A549 (cell line): ENCODE data around the gene OPCML. TPM values are rescaled to one million over a fixed set of nuclear protein-coding genes. Genes with fewer than 3 reads are reported as not detected.

ENCODE experiments used
- ATAC-seq, 2 experiments: fragments of 200-7000 bp in 1 of 2; fragments of >200 bp in 1 of 2; cut with Nextera tagmentation in 1 of 2; cut with Tn5 transposase in 1 of 2; 3 replicates each; pipeline versions ENCODE4 v1.8.0 to v1.9.1; 2018 to 2020; ENCODE audit warnings: mild to moderate bottlenecking in 1 of 2, moderate library complexity in 1 of 2
- CTCF ChIA-PET: fragments of 300-600 bp; sonication (Branson Sonifier 250); formaldehyde crosslinking; extraction: SDS; loops from one replicate; lab custom pipeline; 2021; ENCODE audit warnings: antibody characterized with exemption, inconsistent platforms; lab: Yijun Ruan, JAX
- POLR2A ChIA-PET: fragments of 350-600 bp; formaldehyde crosslinking; extraction: SDS; loops from one replicate; lab custom pipeline; 2021; ENCODE audit warnings: antibody characterized with exemption, inconsistent platforms; lab: Yijun Ruan, JAX
- DNase-seq, 2 experiments: peaks; one replicate each; pipeline versions ENCODE4 v3.0.0 to v3.0.0-alpha.2; 2011 to 2016; ENCODE audit warnings: low read depth in 1 of 2, low spot score in 1 of 2
- FAIRE-seq: peaks from 2 replicates; lab custom pipeline; 2011; peaks lifted over from hg19 to GRCh38; lab: Jason Lieb, UNC
- H3K27ac ChIP-seq, 2 experiments: fragments of >200 bp; sonication (Bioruptor Twin); formaldehyde crosslinking; 3 replicates each; pipeline ENCODE4 v1.5.1; 2016 to 2017
- H3K4me1 ChIP-seq: fragments of >200 bp; sonication (Bioruptor Twin); formaldehyde crosslinking; 3 replicates; pipeline ENCODE4 v1.6.1; 2016
- H3K4me2 ChIP-seq: fragments of >200 bp; sonication (Bioruptor Twin); formaldehyde crosslinking; 3 replicates; pipeline ENCODE4 v1.6.1; 2016
- H3K4me3 ChIP-seq: fragments of >200 bp; sonication (Bioruptor Twin); formaldehyde crosslinking; 3 replicates; pipeline ENCODE4 v1.5.1; 2016
- H3K9me3 ChIP-seq: fragments of >200 bp; sonication (Bioruptor Twin); formaldehyde crosslinking; 3 replicates; pipeline ENCODE4 v1.6.1; 2016
- CBX2 ChIP-seq: fragments of 200-600 bp; sonication (generic); IDR thresholded peaks from 2 replicates; pipeline ENCODE4 v1.6.1; 2016; ENCODE audit warnings: low read depth, mild to moderate bottlenecking, borderline replicate concordance
- CBX8 ChIP-seq: fragments of 200-600 bp; sonication (generic); IDR thresholded peaks from 2 replicates; pipeline ENCODE4 v1.6.1; 2016
- CEBPB ChIP-seq, 2 experiments: fragments of >200 bp in 1 of 2; sonication (Bioruptor Twin) in 1 of 2; formaldehyde crosslinking in 1 of 2; IDR thresholded peaks; 2 replicates each; pipeline ENCODE4 v1.6.1; 2012 to 2016
- CHD4 ChIP-seq: fragments of 200-600 bp; sonication (generic); IDR thresholded peaks from 2 replicates; pipeline ENCODE4 v1.6.1; 2016; ENCODE audit warnings: antibody characterized with exemption, mild to moderate bottlenecking, borderline replicate concordance
- ESRRA ChIP-seq: fragments of 150-350 bp; IDR thresholded peaks from 2 replicates; pipeline ENCODE4 v1.6.1; 2014; ENCODE audit warnings: mild to moderate bottlenecking, low read length, borderline replicate concordance
- GATA3 ChIP-seq: IDR thresholded peaks from 2 replicates; pipeline ENCODE4 v1.6.1; 2012; ENCODE audit warnings: borderline replicate concordance
- HDAC2 ChIP-seq: fragments of 200-600 bp; sonication (generic); IDR thresholded peaks from 2 replicates; pipeline ENCODE4 v1.6.1; 2016
- HES2 ChIP-seq: fragments of >200 bp; sonication (Bioruptor Twin); formaldehyde crosslinking; IDR thresholded peaks from 2 replicates; pipeline ENCODE4 v1.6.1; 2016
- HMGXB4 ChIP-seq: fragments of 250-450 bp; sonication (Bioruptor Pico); IDR thresholded peaks from 2 replicates; pipeline ENCODE4 v1.5.0; 2021; ENCODE audit warnings: mild to moderate bottlenecking, moderate library complexity, borderline replicate concordance
- HOXB13 ChIP-seq: fragments of 250-450 bp; sonication (Bioruptor Pico); IDR thresholded peaks from 2 replicates; pipeline ENCODE4 v1.5.0; 2020; ENCODE audit warnings: low read depth, mild to moderate bottlenecking, moderate library complexity
- KDM1A ChIP-seq: fragments of 200-600 bp; sonication (generic); IDR thresholded peaks from 2 replicates; pipeline ENCODE4 v1.6.1; 2016; ENCODE audit warnings: low read depth, mild to moderate bottlenecking
- MAFK ChIP-seq: fragments of 450-650 bp; IDR thresholded peaks from 2 replicates; pipeline ENCODE4 v1.6.1; 2014; ENCODE audit not compliant: partially characterized antibody
- PBX3 ChIP-seq: IDR thresholded peaks from 2 replicates; pipeline ENCODE4 v1.6.1; 2012
- POLR2A ChIP-seq: IDR thresholded peaks from 2 replicates; pipeline ENCODE4 v1.6.1; 2012; ENCODE audit warnings: mild to moderate bottlenecking, low read length
- RAD21 ChIP-seq, 2 experiments: fragments of >200 bp in 1 of 2; sonication (Bioruptor Twin) in 1 of 2; formaldehyde crosslinking in 1 of 2; IDR thresholded peaks in 1 of 2; conservative IDR thresholded peaks in 1 of 2; 2 replicates in 1 of 2; 3 replicates in 1 of 2; pipeline ENCODE4 v1.6.1; 2012 to 2018; ENCODE audit warnings: inconsistent platforms in 1 of 2
- RARB ChIP-seq: fragments of 250-450 bp; sonication (Bioruptor Pico); IDR thresholded peaks from 2 replicates; pipeline ENCODE4 v1.8.0; 2021; ENCODE audit warnings: mild to moderate bottlenecking, moderate library complexity
- RNF2 ChIP-seq: fragments of 200-600 bp; sonication (generic); IDR thresholded peaks from 2 replicates; pipeline ENCODE4 v1.6.1; 2016; ENCODE audit warnings: low read depth, mild to moderate bottlenecking, antibody characterized with exemption, moderate library complexity, borderline replicate concordance
- SMC3 ChIP-seq: fragments of >200 bp; sonication (Bioruptor Twin); formaldehyde crosslinking; IDR thresholded peaks from 3 replicates; pipeline ENCODE4 v1.6.1; 2018; ENCODE audit warnings: inconsistent platforms
- TFCP2L1 ChIP-seq: fragments of 250-450 bp; sonication (Bioruptor Pico); IDR thresholded peaks from 2 replicates; pipeline ENCODE4 v1.5.0; 2021; ENCODE audit warnings: mild to moderate bottlenecking
- ZFP36 ChIP-seq: fragments of 450-650 bp; IDR thresholded peaks from 2 replicates; pipeline ENCODE4 v1.6.1; 2014; ENCODE audit warnings: borderline replicate concordance; ENCODE audit not compliant: partially characterized antibody
- WGBS: methylation state at CpG from one replicate; pipeline ENCODE4 v1.1.6; 2017; ENCODE audit errors: missing lambda C conversion rate; 5-methylcytosine and 5-hydroxymethylcytosine counted together
- polyA plus RNA-seq, 4 experiments: library from polyadenylated mRNA; depleted of rRNA in 3 of 4; stranded (reverse); fragments of >200 nt; fragmentation: RNase III in 1 of 4; extraction: RNeasy Plus Mini Kit Qiagen cat#74134 plus additional on column Dnase treatment in 1 of 4; gene quantifications; 2 replicates in 3 of 4; 3 replicates in 1 of 4; pipeline ENCODE4 v1.2.3, GENCODE V29; 2011 to 2017
- TF ChIP-seq, protein P1 (sequence below): IDR thresholded peaks from 2 replicates; pipeline ENCODE4 v1.6.1; 2012
- TF ChIP-seq, protein P2 (sequence below): fragments of 150-350 bp; IDR thresholded peaks from 2 replicates; pipeline ENCODE4 v1.6.1; 2014; ENCODE audit warnings: low read depth, mild to moderate bottlenecking, low read length
- TF ChIP-seq, protein P3 (sequence below): fragments of 250-450 bp; sonication (Bioruptor Pico); IDR thresholded peaks from 2 replicates; pipeline ENCODE4 v1.5.0; 2020; ENCODE audit warnings: low read depth, mild to moderate bottlenecking, moderate library complexity

OPCML gene
- polyA plus RNA-seq, 2 of the 4 experiments (the other 2 are of a cell fraction), result not detected

DNA sequence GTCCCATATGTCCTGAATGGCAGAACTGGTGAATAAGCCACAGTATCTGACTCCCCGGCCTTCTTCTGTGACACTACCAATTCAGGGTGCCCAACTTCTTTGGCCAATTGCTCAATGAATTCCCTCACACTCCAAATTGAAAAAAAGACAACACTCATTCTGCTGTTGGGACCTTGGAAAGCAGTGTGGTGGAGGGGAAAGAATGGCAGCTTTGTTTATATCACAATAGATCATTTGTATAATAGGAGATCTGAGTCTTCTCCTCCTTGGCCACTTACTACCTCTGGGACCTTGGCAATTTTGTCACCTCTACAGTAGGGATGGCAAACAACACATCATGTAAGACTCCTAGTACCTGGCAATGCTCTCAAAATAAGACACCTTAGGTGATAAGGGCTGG lies 64.6 kb downstream of the OPCML start:
- ATAC-seq, result no peak
- H3K9me3 ChIP-seq, result no peaks in the 10 kb centered on the region
- no peak for FAIRE-seq

DNA sequence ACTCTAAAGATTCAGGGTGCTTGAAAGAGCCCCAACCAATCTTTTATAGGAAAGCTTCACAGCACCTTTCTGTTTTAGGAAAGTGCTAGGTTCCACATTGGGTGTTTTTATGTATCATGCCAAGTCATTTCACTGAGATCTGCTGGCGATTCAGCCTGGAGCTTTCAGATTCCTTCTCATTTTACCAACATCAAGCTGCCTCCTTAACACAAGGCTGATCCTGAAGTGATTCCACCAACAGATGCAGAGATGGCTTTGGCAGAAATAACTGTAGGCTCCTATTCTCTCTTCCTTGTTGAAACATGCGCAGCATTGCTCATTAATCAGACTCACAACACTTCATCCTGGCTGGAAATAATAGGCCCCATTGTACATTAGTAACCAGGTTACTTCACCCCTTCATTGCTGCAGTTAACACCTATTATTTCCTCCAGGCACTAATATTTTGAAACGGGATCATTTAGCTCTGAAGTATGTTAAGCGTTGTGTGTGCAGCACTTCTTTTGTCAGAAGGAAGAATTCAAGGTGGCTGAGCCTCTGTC lies 89.0 kb downstream of the OPCML start:
- FAIRE-seq, result no peak
- Histone ChIP-seq H3K4me2 (no peak overlapping the region), H3K4me3 (no peak overlapping the region), H3K4me1 (no peaks in the 10 kb centered on the region), H3K27ac (no peak overlapping the region), H3K9me3 (no peaks in the 10 kb centered on the region)
- CTCF ChIA-PET, result no interaction called here
- no peak for DNase-seq
- 21% methylated on average over 4 of the region's 4 CpGs for WGBS
- TF ChIP-seq, protein P1, sequence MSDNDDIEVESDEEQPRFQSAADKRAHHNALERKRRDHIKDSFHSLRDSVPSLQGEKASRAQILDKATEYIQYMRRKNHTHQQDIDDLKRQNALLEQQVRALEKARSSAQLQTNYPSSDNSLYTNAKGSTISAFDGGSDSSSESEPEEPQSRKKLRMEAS, result no peak
- TF ChIP-seq TFCP2L1, result no peak
- TF ChIP-seq RNF2, result no peak
- TF ChIP-seq RAD21 (conservative IDR thresholded peaks at IDR 0.05 in 1 of 2, IDR thresholded peaks at IDR 0.05 in 1 of 2), result no peak
- no peak for TF ChIP-seq ESRRA
- no peak for TF ChIP-seq SMC3
- no peak for TF ChIP-seq POLR2A
- TF ChIP-seq, protein P2, sequence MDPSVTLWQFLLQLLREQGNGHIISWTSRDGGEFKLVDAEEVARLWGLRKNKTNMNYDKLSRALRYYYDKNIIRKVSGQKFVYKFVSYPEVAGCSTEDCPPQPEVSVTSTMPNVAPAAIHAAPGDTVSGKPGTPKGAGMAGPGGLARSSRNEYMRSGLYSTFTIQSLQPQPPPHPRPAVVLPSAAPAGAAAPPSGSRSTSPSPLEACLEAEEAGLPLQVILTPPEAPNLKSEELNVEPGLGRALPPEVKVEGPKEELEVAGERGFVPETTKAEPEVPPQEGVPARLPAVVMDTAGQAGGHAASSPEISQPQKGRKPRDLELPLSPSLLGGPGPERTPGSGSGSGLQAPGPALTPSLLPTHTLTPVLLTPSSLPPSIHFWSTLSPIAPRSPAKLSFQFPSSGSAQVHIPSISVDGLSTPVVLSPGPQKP, result no peak
- TF ChIP-seq CHD4, result no peak
- TF ChIP-seq CBX2, result no peak
- TF ChIP-seq CBX8, result no peak
- no peak for TF ChIP-seq ZFP36
- POLR2A ChIA-PET, result no interaction called here
- no peak for ATAC-seq

More for the DNA sequence above, 64.6 kb downstream of the OPCML start:
- H3K4me3 ChIP-seq, result no peak overlapping the region
- TF ChIP-seq HMGXB4 (CRISPR knock-in tag) (no peak), PBX3 (no peak), HOXB13 (CRISPR knock-in tag) (no peak), HES2 (no peak), KDM1A (no peak), HDAC2 (no peak), RARB (CRISPR knock-in tag) (no peak), CEBPB (IDR thresholded peaks at IDR 0.05) (no peak), MAFK (no peak), ZFP36 (no peak), GATA3 (no peak)
- TF ChIP-seq, protein P1, result no peak
- TF ChIP-seq, protein P3, sequence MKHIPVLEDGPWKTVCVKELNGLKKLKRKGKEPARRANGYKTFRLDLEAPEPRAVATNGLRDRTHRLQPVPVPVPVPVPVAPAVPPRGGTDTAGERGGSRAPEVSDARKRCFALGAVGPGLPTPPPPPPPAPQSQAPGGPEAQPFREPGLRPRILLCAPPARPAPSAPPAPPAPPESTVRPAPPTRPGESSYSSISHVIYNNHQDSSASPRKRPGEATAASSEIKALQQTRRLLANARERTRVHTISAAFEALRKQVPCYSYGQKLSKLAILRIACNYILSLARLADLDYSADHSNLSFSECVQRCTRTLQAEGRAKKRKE (CRISPR knock-in tag), result no peak
- DNase-seq, result no peak
- no peak overlapping the region for H3K27ac ChIP-seq
- ChIA-PET CTCF (no interaction called here), POLR2A (no interaction called here)
- no peak overlapping the region for H3K4me2 ChIP-seq
- WGBS, result 0% methylated on average over 1 of the region's 1 CpG
- H3K4me1 ChIP-seq, result no peaks in the 10 kb centered on the region
